Activated CD8-positive, alpha-beta memory T cell treated with anti-CD3 and anti-CD28 coated beads, Interleukin-2, amount 50 U/mL, for 1 hour (primary cell): ENCODE measurements around the gene LRRC8C.
"Not testable (repeated sequence)": the region's sequence is repeated elsewhere in the genome, so short reads cannot be mapped to it uniquely, and the experiment has no call there.

Experiments
- DNase-seq: peaks from one replicate; pipeline ENCODE4 v3.0.0-alpha.2; 2020; ENCODE audit errors: extremely low read depth

Gene LRRC8C

GRCh38 chr1:89703469-89703868 lies 70.5 kb downstream of the LRRC8C start:
- DNase-seq = no peak

- no peak for DNase-seq
Measured at GRCh38 chr1:89704014-89704413, 71.1 kb downstream of the LRRC8C start.

GRCh38 chr1:89704885-89705284 lies 72.0 kb downstream of the LRRC8C start:
- not testable (repeated sequence) for DNase-seq

GRCh38 chr1:89705901-89706699 lies 73.2 kb downstream of the LRRC8C start:
- DNase-seq = no peak

GRCh38 chr1:89706700-89707012 lies 73.7 kb downstream of the LRRC8C start:
- DNase-seq = no peak

- no peak for DNase-seq
Measured at GRCh38 chr1:89708751-89709375, 75.9 kb downstream of the LRRC8C start.

DNA sequence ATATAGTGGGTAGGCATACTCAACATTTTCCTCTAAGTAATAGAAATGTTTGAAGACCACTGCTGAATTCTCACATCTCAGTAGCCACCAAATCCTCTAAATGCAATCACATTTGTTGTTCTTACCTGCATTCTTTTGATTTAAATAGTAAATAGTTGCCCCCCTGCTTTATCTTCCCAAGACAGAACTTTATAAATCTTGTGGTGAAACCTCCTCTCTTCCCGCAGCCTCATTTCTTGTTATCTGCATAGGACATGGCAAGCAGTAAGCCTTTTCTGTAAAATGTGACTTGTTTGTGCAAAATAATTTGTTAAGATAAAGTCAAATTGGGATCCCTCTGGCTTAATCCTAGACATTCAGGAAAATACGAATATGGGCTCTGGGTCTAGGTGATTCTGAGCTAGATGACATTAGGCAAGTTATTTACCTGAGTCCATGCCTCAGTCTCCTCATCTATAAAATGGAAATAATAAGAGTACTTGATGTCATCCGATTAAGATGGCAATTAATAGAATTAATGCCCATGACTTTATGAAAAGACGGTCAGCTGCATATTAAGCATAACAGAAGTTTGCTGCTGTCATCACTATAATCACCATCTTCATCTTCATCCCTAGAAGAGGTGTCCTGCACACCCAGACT lies 77.7 kb downstream of the LRRC8C start:
- no peak for DNase-seq

- no peak for DNase-seq
Measured at GRCh38 chr1:89711140-89711778, 78.3 kb downstream of the LRRC8C start.

DNA sequence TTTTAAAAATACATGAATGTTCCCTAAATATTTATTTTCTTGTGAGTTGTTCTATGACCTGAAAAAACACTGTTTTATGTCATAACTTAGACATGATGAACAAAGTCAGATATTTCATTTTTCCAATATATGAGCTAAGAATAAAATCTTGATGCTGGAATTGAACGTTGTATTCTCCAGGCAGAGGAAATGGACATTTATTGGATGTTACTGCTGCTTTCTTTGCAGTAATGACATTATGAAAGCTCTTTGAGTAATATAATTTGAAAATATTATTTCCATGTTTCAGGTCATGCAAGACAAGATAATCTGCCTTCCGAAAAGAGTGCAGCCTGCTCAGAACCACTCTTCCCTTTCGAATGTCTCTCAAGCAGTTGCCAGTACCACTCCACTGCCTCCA lies 79.5 kb downstream of the LRRC8C start:
- DNase-seq = no peak

- no peak for DNase-seq
Measured at GRCh38 chr1:89715677-89716076, 82.8 kb downstream of the LRRC8C start.

DNA sequence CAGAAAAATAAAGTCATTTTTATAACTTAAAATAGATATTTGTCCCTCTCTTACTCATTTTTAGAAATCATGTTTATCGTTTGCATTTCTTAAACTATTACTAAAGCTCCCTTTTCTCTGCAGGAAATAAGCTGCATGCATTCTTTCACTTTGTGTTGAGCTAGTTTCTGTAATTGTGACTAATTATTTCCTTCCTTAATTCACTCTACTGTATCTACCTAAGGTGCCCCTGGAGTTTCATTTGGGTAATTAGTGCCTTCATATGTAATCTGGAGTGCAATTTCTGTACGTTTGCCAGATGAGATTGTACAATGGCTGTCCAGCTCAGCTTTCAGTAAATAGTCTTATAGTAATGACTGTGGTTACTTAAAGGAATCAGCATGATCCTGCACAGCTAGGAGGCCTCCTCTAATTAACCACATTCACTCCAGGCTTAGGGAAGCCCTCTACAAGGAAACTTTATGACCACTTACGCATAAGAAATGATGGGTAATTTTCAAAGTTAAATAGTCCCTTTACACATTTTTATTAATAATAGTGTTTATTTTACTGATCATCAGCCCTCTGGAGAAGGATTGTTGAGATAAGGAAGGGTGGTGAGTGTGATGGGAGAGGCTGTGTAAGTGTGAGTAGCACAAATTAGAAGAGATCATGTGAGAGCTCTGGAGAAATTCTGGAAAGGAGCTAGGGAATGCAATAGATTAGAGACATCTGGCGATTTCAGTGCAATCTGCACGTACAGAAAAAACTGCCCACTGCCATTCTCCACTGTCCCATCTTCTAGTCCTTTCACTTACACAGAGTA lies 86.8 kb downstream of the LRRC8C start:
- DNase-seq = no peak

GRCh38 chr1:89720839-89721238 lies 87.9 kb downstream of the LRRC8C start:
- no peak for DNase-seq

- DNase-seq = no peak
Measured at GRCh38 chr1:89721351-89721750, 88.4 kb downstream of the LRRC8C start.

DNA sequence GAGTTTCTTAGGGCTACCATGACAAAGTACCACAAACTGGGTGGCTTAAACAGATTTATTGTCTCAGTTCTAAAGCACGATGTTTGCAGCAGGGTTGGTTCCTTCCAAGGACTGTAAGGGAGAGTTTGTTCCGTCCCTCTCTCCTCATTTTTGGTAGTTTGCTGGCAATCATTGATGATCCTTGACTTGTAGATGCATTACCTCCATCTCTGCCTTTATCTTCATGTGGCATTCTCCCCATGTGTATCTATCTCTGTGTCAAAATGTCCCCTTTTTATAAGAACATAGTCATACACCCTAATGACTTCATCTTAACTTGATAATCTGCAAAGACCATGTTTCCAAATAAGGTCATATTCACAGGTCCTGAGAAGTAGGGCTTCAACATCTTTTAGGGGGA lies 90.2 kb downstream of the LRRC8C start:
- no peak for DNase-seq

DNA sequence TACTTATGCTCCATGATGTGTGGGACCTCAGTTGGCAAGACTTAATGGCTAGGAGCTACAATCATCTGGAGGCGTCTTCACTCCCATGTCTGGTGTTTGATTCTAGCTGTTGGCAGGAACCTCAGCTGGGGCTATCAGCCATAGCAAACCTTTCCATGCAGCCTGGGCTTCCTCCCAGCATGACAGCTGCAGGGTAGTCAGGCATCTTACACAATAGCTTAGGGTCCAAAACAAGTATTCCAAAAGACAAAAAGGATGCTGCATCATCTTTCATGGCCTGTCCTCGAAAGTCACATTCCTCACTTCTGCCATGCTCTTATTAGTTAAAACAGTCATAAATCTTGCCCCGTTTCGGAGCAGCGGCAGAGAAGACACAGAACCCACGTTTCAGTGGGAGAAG lies 90.9 kb downstream of the LRRC8C start:
- DNase-seq = no peak

DNA sequence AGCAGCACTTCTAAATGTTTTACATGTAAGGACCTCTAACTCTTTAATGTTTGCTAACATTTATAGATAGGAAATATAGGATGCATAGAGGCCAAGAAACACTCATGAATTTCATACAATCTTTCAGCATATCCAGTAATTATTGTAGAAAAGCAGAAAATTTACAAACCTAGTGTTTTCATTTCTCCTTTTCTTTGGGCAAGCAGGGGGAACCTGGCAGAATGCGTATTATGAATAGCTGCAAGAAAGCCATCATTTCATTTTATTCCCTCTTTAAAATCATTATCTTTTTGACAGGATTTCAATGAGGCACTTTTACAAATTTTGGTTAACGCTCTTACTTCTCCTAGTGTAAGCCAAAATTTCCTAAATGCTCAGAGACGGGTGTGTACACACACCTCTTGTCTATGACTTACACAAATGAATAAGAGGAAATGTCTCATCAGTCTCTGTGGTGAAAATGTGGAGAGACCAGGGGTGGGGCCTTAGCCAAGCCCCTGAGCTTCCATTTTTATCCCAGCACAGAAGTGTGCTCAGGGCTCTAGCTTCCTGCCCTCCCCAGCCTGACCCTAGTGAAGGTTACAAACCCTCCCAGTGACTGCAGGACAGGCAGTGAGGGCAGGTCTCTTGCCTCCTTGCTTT lies 91.6 kb downstream of the LRRC8C start:
- DNase-seq = no peak

DNA sequence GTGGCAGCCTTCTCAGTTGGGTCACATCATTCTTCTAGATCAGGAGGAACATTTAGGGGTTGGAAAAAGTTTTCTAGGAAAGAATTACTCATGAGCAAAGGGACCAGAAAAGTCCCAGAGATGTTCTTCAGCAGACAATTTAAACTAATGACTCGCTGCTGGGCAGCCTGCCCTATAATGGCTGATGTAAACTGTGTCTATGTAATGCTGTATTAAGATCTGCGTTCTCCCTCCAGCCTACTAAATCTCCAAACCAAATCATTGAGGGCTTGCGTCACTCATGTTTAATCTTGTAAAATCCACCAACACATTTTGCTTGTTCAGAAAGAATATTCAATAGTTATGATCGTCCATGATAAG lies 92.1 kb downstream of the LRRC8C start:
- DNase-seq = no peak

DNA sequence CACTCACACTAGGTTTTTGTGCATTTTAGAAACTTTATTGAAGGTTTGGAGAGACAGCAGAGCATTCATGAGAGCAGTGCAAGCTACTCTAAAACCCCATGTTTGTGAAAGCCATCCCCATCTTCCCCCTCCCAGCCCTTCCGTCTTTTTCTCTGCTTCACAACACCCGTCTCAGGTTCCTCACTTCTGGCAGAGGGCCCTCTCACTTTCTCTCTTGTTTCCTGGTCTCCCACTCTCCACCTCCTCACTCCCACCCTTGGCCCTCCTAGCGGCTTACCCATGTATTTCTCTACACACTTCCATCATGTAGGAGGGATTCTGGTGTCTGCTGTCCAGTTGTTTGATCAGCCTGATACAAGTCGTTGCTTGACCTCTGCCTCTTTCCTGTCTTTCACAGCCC lies 92.7 kb downstream of the LRRC8C start:
- no peak for DNase-seq

GRCh38 chr1:89727517-89728312 lies 94.8 kb downstream of the LRRC8C start:
- DNase-seq = no peak

DNA sequence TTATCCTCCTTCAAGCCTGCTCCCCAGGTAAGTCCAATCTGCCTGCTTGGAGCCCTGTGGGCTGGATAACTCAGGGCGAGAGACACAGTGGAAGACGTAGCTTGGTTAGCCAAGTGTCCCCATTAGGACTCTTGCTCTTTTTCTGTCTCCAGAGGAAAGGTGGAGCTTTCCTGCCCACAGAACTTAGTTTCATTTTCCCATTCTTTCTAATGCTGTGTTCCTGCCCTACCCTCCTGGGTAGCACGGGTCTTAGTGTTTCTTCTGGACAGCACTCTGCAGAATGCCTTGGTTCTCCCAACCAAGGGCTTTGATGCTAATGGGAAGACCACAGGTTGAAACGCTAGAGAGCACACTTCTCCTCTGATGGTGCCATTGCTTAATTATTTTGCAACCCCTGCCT lies 95.5 kb downstream of the LRRC8C start:
- DNase-seq = no peak

- no peak for DNase-seq
Measured at GRCh38 chr1:89732206-89732605, 99.3 kb downstream of the LRRC8C start.
